Measurements from ENCODE around the gene KCNK6.

DNA sequence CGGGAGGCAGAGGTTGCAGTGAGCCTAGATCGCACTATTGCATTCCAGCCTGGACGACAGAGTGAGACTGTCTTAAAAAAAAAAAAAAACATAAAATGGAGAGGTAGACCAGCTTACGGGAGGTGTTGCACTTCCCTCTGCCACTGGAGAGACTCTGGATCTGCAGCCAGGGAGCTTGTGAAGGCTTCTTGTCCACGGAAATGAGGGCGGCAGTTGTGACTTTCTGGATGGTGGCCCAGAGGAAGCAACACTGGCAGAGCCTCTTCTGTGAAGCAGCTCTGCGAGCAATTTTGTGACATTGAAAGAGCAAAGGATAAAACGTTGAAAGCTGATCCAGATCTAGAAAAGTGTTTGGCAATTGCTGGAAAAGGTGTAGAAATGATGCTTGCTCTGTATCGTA is 44.9 kb upstream of the KCNK6 start:
- TF ChIP-seq, protein P1, sequence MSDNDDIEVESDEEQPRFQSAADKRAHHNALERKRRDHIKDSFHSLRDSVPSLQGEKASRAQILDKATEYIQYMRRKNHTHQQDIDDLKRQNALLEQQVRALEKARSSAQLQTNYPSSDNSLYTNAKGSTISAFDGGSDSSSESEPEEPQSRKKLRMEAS (IDR thresholded peaks at IDR 0.05) = no peak
- TF ChIP-seq, protein P2, sequence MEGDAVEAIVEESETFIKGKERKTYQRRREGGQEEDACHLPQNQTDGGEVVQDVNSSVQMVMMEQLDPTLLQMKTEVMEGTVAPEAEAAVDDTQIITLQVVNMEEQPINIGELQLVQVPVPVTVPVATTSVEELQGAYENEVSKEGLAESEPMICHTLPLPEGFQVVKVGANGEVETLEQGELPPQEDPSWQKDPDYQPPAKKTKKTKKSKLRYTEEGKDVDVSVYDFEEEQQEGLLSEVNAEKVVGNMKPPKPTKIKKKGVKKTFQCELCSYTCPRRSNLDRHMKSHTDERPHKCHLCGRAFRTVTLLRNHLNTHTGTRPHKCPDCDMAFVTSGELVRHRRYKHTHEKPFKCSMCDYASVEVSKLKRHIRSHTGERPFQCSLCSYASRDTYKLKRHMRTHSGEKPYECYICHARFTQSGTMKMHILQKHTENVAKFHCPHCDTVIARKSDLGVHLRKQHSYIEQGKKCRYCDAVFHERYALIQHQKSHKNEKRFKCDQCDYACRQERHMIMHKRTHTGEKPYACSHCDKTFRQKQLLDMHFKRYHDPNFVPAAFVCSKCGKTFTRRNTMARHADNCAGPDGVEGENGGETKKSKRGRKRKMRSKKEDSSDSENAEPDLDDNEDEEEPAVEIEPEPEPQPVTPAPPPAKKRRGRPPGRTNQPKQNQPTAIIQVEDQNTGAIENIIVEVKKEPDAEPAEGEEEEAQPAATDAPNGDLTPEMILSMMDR (IDR thresholded peaks at IDR 0.05; ENCODE audit: low read depth, low read length, missing input control) = no peak
- TF ChIP-seq, protein P3, sequence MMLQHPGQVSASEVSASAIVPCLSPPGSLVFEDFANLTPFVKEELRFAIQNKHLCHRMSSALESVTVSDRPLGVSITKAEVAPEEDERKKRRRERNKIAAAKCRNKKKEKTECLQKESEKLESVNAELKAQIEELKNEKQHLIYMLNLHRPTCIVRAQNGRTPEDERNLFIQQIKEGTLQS (IDR thresholded peaks at IDR 0.05) = no peak
- TF ChIP-seq RAD21 (IDR thresholded peaks at IDR 0.05) = peak in 1 of 2 donors; percentile 21
- TF ChIP-seq RXRA (IDR thresholded peaks at IDR 0.05) = no peak
- no peak for TF ChIP-seq GABPA (IDR thresholded peaks at IDR 0.05 in 1 of 2, conservative IDR thresholded peaks at IDR 0.05 in 1 of 2)
- TF ChIP-seq TAF1 (conservative IDR thresholded peaks at IDR 0.05) = no peak
- TF ChIP-seq SP1 (IDR thresholded peaks at IDR 0.05) = no peak
- TF ChIP-seq, protein P4, sequence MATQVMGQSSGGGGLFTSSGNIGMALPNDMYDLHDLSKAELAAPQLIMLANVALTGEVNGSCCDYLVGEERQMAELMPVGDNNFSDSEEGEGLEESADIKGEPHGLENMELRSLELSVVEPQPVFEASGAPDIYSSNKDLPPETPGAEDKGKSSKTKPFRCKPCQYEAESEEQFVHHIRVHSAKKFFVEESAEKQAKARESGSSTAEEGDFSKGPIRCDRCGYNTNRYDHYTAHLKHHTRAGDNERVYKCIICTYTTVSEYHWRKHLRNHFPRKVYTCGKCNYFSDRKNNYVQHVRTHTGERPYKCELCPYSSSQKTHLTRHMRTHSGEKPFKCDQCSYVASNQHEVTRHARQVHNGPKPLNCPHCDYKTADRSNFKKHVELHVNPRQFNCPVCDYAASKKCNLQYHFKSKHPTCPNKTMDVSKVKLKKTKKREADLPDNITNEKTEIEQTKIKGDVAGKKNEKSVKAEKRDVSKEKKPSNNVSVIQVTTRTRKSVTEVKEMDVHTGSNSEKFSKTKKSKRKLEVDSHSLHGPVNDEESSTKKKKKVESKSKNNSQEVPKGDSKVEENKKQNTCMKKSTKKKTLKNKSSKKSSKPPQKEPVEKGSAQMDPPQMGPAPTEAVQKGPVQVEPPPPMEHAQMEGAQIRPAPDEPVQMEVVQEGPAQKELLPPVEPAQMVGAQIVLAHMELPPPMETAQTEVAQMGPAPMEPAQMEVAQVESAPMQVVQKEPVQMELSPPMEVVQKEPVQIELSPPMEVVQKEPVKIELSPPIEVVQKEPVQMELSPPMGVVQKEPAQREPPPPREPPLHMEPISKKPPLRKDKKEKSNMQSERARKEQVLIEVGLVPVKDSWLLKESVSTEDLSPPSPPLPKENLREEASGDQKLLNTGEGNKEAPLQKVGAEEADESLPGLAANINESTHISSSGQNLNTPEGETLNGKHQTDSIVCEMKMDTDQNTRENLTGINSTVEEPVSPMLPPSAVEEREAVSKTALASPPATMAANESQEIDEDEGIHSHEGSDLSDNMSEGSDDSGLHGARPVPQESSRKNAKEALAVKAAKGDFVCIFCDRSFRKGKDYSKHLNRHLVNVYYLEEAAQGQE (IDR thresholded peaks at IDR 0.05) = no peak
- no peak for TF ChIP-seq NR2F2 (IDR thresholded peaks at IDR 0.05)
- TF ChIP-seq YY1 (IDR thresholded peaks at IDR 0.05) = no peak
- TF ChIP-seq, protein P5, sequence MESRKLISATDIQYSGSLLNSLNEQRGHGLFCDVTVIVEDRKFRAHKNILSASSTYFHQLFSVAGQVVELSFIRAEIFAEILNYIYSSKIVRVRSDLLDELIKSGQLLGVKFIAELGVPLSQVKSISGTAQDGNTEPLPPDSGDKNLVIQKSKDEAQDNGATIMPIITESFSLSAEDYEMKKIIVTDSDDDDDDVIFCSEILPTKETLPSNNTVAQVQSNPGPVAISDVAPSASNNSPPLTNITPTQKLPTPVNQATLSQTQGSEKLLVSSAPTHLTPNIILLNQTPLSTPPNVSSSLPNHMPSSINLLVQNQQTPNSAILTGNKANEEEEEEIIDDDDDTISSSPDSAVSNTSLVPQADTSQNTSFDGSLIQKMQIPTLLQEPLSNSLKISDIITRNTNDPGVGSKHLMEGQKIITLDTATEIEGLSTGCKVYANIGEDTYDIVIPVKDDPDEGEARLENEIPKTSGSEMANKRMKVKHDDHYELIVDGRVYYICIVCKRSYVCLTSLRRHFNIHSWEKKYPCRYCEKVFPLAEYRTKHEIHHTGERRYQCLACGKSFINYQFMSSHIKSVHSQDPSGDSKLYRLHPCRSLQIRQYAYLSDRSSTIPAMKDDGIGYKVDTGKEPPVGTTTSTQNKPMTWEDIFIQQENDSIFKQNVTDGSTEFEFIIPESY (IDR thresholded peaks at IDR 0.05) = no peak
- no peak for TF ChIP-seq HNF4A (conservative IDR thresholded peaks at IDR 0.05)
